Measurements from ENCODE around the gene ARHGEF28. TPM values are rescaled to one million over a fixed set of nuclear protein-coding genes. Genes with fewer than 3 reads are reported as not detected.

ARHGEF28 gene
- total RNA-seq, 1 donor from 2014 or later: 8.5 TPM

GRCh38 chr5:73895471-73895870 lies 269.5 kb downstream of the ARHGEF28 start:
- Histone ChIP-seq H3K4me3 (ENCODE audit: insufficient read depth, low read depth, low read length) (no peak overlapping the region), H3K27ac (ENCODE audit: low read depth, low read length) (no peak overlapping the region), H3K9ac (ENCODE audit: low read length) (no peak overlapping the region), H4K20me1 (ENCODE audit: insufficient read depth, low read length) (no peaks in the 10 kb centered on the region), H3K36me3 (ENCODE audit: insufficient read depth, low read length) (no peaks in the 10 kb centered on the region), H3K9me3 (ENCODE audit: insufficient read depth, low read depth, low read length) (no peaks in the 10 kb centered on the region), H3K27me3 (ENCODE audit: insufficient read depth, low read length) (no peaks in the 10 kb centered on the region), H2AFZ (ENCODE audit: low read depth, low read length) (no peak overlapping the region), H3K4me1 (ENCODE audit: insufficient read depth, low read length) (peaks cover 5% of the 10 kb centered on the region), H3K79me2 (ENCODE audit: insufficient read depth, low read length) (no peaks in the 10 kb centered on the region), H3K4me2 (ENCODE audit: low read length) (no peak overlapping the region)
- H3K4me1 Mint-ChIP-seq (ENCODE audit: low read depth, unreplicated experiment): peaks cover 2% of the 10 kb centered on the region
- FAIRE-seq (no peak), DNase-seq (ENCODE audit: low read depth) (no peak)
- no peak overlapping the region for H3K27ac Mint-ChIP-seq (ENCODE audit: unreplicated experiment)
- H3K4me3 Mint-ChIP-seq (ENCODE audit: unreplicated experiment): no peak overlapping the region
- peaks cover 4% of the 10 kb centered on the region for H3K36me3 Mint-ChIP-seq (ENCODE audit: low read depth, unreplicated experiment)
- H3K9me3 Mint-ChIP-seq (ENCODE audit: unreplicated experiment): peaks cover 1% of the 10 kb centered on the region
- TF ChIP-seq CTCF (IDR thresholded peaks at IDR 0.05; ENCODE audit: insufficient read depth, low read depth, low read length) (no peak), EZH2 (IDR thresholded peaks at IDR 0.05; ENCODE audit: insufficient read depth, low read length) (no peak)
- H3K27me3 Mint-ChIP-seq (ENCODE audit: low read depth, unreplicated experiment): no peaks in the 10 kb centered on the region

GRCh38 chr5:73896097-73896496 lies 270.1 kb downstream of the ARHGEF28 start:
- H3K36me3 ChIP-seq (ENCODE audit: insufficient read depth, low read length): no peaks in the 10 kb centered on the region
- H3K9me3 Mint-ChIP-seq (ENCODE audit: unreplicated experiment): peaks cover 1% of the 10 kb centered on the region
- H3K27ac ChIP-seq (ENCODE audit: low read depth, low read length): no peak overlapping the region
- no peak overlapping the region for H3K27ac Mint-ChIP-seq (ENCODE audit: unreplicated experiment)
- peaks cover 3% of the 10 kb centered on the region for H3K36me3 Mint-ChIP-seq (ENCODE audit: low read depth, unreplicated experiment)
- no peak for TF ChIP-seq EZH2 (IDR thresholded peaks at IDR 0.05; ENCODE audit: insufficient read depth, low read length)
- TF ChIP-seq CTCF (IDR thresholded peaks at IDR 0.05; ENCODE audit: insufficient read depth, low read depth, low read length): no peak
- H3K4me1 ChIP-seq (ENCODE audit: insufficient read depth, low read length): peaks cover 10% of the 10 kb centered on the region
- H3K27me3 ChIP-seq (ENCODE audit: insufficient read depth, low read length): no peaks in the 10 kb centered on the region
- no peaks in the 10 kb centered on the region for H4K20me1 ChIP-seq (ENCODE audit: insufficient read depth, low read length)
- H3K9ac ChIP-seq (ENCODE audit: low read length): no peak overlapping the region
- H3K9me3 ChIP-seq (ENCODE audit: insufficient read depth, low read depth, low read length): no peaks in the 10 kb centered on the region
- no peaks in the 10 kb centered on the region for H3K79me2 ChIP-seq (ENCODE audit: insufficient read depth, low read length)
- no peaks in the 10 kb centered on the region for H3K27me3 Mint-ChIP-seq (ENCODE audit: low read depth, unreplicated experiment)
- no peak overlapping the region for H3K4me3 Mint-ChIP-seq (ENCODE audit: unreplicated experiment)
- no peak overlapping the region for H3K4me3 ChIP-seq (ENCODE audit: insufficient read depth, low read depth, low read length)
- no peak overlapping the region for H3K4me2 ChIP-seq (ENCODE audit: low read length)
- peaks cover 6% of the 10 kb centered on the region for H3K4me1 Mint-ChIP-seq (ENCODE audit: low read depth, unreplicated experiment)
- no peak overlapping the region for H2AFZ ChIP-seq (ENCODE audit: low read depth, low read length)
- no peak for DNase-seq (ENCODE audit: low read depth)
- no peak for FAIRE-seq

GRCh38 chr5:73896668-73897067 lies 270.7 kb downstream of the ARHGEF28 start:
- Histone ChIP-seq H3K4me1 (ENCODE audit: insufficient read depth, low read length) (peaks cover 15% of the 10 kb centered on the region), H2AFZ (ENCODE audit: low read depth, low read length) (no peak overlapping the region), H3K4me2 (ENCODE audit: low read length) (no peak overlapping the region), H3K36me3 (ENCODE audit: insufficient read depth, low read length) (no peaks in the 10 kb centered on the region), H3K27me3 (ENCODE audit: insufficient read depth, low read length) (no peaks in the 10 kb centered on the region), H3K9ac (ENCODE audit: low read length) (no peak overlapping the region), H3K27ac (ENCODE audit: low read depth, low read length) (no peak overlapping the region), H3K4me3 (ENCODE audit: insufficient read depth, low read depth, low read length) (no peak overlapping the region), H4K20me1 (ENCODE audit: insufficient read depth, low read length) (no peaks in the 10 kb centered on the region), H3K9me3 (ENCODE audit: insufficient read depth, low read depth, low read length) (no peaks in the 10 kb centered on the region), H3K79me2 (ENCODE audit: insufficient read depth, low read length) (no peaks in the 10 kb centered on the region)
- no peak for FAIRE-seq
- Mint-ChIP-seq H3K36me3 (ENCODE audit: low read depth, unreplicated experiment) (peaks cover 3% of the 10 kb centered on the region), H3K4me3 (ENCODE audit: unreplicated experiment) (no peak overlapping the region), H3K4me1 (ENCODE audit: low read depth, unreplicated experiment) (peaks cover 9% of the 10 kb centered on the region), H3K27me3 (ENCODE audit: low read depth, unreplicated experiment) (no peaks in the 10 kb centered on the region), H3K27ac (ENCODE audit: unreplicated experiment) (no peak overlapping the region), H3K9me3 (ENCODE audit: unreplicated experiment) (peaks cover 1% of the 10 kb centered on the region)
- DNase-seq (ENCODE audit: low read depth): no peak
- TF ChIP-seq CTCF (IDR thresholded peaks at IDR 0.05; ENCODE audit: insufficient read depth, low read depth, low read length): no peak
- TF ChIP-seq EZH2 (IDR thresholded peaks at IDR 0.05; ENCODE audit: insufficient read depth, low read length): no peak
